Measurements from ENCODE around the gene S100A6.
A peak's percentile ranks its signal among the peaks of the same experiment; 100 is the strongest.
"Not testable (repeated sequence)": the region's sequence is repeated elsewhere in the genome, so short reads cannot be mapped to it uniquely, and the experiment has no call there.

S100A6 gene

DNA sequence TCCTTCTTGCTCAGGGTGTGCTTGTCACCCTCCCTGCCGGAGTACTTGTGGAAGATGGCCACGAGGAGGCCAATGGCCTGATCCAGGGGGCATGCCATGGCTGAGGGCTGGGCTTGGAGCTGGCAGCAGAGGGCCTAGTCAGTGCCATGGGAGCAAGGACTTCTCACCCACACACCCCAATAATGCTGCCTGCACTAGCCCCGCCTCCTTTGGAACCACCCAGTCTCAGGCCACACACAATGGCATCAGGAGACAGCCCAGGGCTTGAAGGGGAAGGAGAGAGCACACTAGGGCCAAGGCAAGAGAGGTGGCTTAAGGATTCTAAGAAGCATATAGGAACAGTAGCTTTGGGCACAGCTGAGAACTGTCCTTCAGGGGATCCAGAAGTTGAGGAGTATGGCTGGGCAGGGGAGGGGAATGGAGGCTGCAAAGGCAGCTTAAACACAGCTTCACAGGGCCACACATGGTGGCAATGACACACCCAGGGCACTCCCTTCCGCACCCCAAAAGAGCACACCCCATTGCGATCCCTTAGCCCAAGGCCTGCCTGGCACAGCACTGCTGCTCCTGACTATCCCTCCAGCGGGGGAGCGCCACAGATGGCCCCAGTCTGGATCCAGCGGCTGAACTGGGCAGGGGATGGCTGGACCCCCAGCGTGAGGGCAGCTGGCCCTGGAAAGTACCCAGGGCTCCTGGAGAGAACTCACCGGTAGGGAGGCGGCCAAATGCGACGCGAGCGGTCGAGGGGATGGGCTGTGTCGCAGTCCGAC is at the start of gene S100A6:
Gene S100A6, minus strand, starts transcription at position 750 of the 770 bp plus-strand sequence. Its CDS starts 652 bp downstream, at position 98.
- peak; percentile 42 to 55 for DNase-seq

DNA sequence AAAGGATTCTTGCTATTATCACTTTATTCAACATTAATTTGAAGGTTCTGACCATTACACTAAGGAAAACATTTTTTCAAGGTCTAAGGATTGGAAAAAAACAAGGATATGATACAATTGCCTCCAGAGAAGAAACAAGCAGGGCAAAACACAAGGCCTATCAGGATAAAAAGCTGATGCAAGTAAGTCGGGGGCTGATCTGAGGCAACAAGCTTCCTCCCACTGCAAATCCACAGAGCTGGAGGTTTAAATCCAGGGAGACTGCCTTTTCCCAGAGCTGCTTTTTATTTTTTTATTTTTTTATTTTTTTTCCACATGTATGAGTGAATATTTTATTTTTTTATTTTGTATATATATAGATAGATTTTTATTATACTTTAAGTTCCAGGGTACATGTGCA is 49.2 kb upstream of the S100A6 start:
- DNase-seq, result no peak

DNA sequence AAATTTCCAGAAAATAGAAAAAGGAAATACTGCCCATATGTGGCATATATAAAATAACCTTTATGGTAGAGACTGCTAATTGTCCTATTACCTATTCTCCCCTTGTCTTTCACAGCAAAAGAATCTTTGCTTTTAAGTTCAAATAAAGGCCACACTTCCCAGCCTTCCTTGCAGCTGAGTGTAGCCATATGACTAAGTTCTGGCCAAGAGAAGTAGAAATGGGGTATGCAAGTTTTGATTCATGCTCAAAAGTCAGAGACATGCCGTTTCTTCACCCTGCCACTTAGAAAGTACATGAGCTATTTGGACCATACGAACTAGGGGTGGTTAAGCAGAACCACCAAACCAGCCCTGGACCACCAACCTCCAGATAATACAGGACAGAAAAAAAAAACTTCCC is 48.2 kb upstream of the S100A6 start:
- DNase-seq, result no peak

DNA sequence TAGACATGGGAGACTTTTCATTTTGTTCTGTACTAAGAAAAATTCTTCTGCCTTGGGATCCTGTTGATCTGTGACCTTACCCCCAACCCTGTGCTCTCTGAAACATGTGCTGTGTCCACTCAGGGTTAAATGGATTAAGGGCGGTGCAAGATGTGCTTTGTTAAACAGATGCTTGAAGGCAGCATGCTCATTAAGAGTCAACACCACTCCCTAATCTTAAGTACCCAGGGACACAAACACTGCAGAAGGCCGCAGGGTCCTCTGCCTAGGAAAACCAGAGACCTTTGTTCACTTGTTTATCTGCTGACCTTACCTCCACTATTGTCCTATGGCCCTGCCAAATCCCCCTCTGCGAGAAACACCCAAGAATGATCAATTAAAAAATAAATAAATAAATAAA is 47.7 kb upstream of the S100A6 start:
- not testable (repeated sequence) for DNase-seq

DNA sequence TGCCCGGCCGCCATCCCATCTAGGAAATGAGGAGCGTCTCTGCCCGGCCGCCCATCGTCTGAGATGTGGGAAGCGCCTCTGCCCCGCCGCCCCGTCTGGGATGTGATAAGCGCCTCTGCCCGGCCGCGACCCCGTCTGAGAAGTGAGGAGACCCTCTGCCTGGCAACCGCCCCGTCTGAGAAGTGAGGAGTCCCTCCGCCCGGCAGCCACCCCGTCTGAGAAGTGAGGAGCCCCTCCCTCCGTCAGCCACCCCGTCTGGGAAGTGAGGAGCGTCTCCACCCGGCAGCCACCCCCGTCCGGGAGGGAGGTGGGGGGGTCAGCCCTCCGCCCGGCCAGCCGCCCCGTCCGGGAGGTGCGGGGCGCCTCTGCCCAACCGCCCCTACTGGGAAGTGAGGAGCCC is 47.0 kb upstream of the S100A6 start:
- DNase-seq, result not testable (repeated sequence)

DNA sequence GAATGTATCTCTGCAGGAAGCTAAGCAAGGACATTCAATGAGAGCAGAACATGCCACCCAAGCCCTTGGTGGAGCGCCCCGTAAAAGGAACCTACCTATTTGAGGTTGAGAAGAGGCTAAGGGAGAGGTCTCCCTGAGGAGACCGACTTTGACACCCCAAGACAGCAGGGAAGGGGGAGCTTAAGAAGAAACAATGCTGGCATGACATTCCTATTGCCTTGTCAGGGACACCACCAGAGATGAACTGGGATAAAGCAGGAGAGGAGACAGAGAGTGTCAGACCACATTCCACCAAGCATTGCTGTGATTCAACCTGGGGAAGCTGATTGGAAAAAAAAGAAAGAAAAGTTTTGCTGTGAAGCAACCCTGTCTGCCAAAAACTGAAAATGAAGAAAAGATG is 43.1 kb upstream of the S100A6 start:
- no peak for DNase-seq

DNA sequence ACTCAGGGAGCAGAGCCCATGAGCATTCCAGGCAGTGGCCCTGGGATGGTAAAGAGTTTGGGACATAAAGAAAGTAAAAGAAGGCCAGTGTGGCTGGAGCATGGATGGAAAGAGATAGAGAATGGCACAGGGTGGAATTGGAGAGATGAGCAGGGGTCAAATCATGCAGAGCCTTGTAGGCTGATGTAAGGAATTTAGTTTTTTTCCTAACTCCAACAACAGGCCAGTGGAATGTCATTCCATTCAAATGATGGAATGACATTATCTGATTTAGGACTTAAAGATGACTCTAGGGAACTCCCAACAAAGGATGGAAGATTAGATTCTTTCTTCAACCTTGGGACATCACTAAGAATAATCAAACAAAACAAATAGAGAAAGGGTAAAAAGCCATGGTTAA is 42.7 kb upstream of the S100A6 start:
- no peak for DNase-seq

DNA sequence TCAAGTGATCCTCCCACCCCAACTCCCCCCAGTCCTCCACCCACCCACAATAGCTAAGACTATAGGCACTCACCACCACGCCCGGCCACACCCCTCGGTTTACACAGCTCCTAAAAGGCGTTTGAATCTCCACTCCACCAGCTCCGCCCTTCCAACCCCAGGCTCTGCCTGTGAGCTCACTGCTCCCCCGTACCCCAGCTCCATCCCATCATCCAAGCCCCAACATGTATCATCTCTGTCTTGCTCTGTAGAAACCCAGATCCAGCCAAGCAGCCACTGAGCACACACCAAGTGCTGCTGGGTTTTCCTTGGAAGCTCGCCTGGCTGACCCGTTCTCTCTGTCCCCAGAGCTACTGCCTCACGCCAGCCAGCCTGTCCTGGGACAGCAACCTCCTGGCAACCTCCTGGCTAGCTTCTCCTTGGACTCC is 41.8 kb upstream of the S100A6 start:
- DNase-seq, result no peak

DNA sequence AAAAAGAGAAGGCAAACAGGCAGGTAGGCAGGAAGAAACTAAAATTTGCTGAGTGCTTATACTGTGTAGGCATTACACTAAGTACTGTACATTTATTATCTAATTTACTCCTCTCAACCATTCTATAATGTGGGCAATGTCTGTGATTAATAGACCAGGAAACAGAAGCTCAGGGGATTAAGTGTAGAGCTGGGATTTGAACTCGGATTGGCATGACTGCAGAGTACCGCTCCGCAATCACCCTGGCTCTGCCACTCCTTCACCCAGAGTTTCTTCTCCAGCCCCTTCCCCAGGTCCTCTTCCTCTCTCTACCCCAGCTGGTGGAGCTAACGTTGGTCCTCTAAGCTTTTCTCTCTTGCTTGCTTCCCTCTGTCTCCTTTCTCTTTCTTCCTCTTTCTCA is 41.3 kb upstream of the S100A6 start:
- no peak for DNase-seq

DNA sequence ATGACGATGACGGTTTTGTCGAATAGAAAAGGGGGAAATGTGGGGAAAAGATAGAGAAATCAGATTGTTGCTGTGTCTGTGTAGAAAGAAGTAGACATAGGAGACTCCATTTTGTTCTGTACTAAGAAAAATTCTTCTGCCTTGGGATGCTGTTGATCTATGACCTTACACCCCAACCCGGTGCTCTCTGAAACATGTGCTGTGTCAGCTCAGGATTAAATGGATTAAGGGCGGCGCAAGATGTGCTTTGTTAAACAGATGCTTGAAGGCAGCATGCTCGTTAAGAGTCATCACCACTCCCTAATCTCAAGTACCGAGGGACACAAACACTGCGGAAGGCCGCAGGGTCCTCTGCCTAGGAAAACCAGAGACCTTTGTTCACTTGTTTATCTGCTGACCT is 39.7 kb upstream of the S100A6 start:
- not testable (repeated sequence) for DNase-seq

DNA sequence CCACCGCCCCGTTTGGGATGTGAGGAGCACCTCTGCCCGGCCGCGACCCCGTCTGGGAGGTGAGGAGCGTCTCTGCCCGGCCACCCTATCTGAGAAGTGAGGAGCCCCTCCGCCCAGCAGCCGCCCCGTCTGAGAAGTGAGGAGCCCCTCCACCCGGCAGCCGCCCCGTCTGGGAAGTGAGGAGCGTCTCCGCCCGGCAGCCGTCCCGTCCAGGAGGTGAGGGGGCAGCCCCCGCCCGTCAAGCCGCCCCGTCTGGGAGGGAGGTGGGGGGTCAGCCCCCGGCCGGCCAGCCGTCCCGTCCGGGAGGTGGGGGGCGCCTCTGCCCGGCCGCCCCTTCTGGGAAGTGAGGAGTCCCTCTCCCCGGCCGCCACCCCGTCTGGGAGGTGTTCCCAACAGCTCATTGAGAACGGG is 39.3 kb upstream of the S100A6 start:
- not testable (repeated sequence) for DNase-seq

DNA sequence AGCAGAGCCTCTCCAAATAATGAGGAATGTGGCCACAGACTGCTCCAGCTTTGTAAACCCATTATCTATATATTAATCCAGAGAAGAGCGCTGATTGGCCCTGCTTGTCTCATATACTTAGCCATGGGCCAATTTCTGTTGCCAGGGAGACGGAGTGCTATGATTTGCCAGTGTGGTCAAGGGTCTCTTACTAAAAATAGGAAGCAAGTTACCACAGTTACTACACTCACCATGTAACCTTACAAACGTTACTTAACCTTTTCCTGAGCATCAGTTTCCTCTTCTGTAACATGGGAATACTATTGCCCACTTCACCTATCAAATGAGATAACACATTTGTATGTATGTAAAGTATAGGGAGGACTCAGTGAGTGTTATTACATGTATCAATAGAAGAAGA is 37.6 kb upstream of the S100A6 start:
- DNase-seq, result no peak

DNA sequence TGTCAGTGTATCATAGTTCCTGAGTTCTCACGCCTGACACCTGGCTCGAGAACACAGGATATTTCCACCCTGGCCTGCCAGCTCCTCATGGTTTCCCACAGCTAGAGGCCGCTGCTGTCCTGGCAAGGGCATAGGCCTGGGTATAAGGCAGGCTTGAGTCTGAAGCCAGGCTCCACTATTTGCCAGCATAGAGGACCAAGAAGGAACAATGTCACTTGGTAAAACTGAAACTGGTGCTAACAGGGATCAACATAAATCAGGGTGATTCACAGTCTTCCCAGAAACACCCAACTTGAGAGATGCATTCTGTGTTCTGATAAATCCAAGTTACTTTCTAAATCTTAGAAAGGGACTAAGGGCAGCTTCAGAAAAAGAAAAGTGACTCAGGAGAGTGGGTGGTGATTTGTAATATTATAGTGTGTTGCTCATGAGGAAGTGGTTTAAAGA is 36.8 kb upstream of the S100A6 start:
- DNase-seq, result peak; percentile 54 to 71

DNA sequence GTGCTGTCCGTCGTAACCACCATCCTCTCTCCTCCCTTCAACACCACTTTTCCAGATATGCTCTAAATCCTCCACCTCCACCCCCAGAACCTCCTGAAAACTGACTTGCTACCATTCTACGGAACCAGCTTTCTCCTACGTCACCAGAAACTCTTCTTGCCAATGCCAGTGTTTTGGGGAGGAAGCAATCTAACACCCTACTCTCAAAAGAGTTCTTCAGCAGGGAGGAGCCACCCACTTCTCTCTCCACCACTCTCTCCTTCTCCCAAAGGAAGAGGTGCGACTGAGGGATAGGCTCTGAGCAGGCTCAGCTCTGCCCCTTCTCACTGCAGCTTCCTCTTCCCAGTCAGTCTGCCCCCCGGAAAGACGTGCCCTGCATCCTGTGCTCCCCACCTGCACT is 35.9 kb upstream of the S100A6 start:
- no peak for DNase-seq

DNA sequence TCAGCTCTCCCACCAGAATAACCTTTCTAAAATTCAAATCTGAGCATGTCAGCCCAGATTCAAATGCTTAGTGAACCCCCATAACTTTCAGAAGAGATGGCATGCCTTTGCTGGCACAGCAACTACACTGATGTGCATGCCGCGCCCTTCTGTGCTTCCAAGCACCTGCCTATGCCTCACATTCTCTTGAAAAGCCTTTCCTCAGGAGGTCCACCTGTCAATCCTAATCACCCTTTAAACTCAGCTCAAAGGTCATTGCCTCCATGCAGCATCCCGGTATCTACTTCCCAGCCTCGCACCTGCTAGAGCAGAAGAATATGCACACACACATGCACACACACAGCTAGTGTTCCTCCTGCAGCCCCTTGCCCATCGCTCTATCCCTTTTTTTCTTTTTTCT is 35.1 kb upstream of the S100A6 start:
- DNase-seq, result no peak

DNA sequence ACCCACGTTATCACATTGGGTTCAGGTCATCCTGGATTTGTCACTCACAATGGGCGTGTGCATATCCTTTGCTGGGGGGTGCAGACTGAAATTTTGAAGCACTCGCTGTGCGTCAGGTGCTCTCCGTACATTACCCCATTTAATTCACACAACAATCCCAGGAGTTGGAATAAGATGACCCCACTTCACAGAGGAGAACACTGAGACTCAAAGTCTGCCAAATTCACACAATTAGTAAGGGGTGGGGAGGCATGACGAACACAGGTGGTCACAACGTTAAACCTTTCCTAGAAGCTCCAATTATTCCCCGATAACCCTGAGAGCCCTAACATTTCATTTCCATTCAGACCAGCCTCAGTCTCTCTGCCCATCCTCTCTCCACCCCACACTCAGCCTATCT is 33.7 kb upstream of the S100A6 start:
- DNase-seq, result no peak

DNA sequence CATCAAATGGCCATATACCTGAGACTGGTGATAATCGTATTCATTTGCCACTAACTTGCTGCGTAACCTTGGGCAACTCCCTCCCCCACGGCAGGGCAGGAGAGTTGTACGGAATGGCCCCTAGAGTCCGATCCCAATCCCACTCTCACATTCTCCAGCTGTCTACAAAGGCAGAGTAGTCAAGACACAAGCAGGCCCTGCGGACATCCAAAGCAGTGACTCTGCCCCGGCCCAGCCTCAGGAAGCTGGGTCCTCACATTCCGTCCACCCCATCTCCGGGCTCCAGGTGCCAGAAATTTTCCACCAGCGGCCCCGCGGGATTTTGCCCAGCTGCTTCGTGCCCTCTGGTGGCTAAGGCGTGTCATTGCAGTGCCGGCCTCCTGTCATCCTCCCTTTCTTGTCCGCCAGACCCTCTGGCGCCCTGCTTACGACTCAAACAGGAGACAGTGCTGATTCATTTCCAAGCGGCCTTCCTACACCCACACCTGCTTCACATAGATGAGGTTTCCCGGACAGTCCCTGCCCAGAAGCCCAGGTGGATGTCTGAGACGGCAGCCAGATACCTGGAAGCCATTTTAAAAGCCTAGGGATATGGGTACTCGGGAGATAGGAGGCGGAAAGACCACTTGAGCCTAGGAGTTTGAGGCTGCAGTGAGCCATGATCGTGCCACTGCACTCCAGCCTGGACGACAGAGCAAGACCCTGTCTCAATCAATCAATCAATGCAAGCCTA is 32.7 kb upstream of the S100A6 start:
- peak; percentile 82 to 83 for DNase-seq

DNA sequence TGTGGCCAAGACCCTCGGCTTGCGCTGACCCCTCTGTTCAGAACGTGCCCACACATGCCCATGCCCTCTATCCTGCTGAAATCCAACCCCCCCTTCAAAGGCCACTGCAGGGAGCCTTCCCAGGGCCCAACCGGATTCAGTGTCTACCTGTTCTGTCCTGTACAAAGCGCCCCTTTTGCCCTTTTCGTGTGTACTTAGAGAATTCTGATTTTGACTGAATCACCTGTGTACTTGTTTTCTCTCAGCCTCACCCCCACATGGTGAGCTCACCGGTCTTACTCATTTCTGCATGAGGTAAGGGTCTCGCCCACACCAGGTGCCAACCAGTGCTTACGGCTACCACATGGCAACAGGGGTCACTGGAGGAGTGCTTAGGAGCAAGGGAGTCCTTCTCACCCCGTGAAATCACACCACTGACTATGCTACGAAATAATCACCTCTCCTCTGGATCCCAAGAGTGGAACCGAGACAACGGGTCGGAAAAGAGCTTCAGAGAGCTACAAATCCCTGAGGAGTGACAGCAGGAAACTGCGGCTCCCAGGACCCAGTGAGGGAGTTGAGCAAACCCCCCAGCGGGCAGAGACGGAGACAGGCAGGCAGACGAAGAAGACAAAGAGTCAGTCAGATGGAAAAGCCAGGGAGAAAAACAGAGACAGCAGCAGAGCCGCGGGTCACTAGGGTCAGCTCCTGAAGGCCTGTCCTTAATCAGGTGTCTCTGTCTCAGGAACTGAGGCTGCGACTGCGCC is 32.0 kb upstream of the S100A6 start:
- no peak for DNase-seq

DNA sequence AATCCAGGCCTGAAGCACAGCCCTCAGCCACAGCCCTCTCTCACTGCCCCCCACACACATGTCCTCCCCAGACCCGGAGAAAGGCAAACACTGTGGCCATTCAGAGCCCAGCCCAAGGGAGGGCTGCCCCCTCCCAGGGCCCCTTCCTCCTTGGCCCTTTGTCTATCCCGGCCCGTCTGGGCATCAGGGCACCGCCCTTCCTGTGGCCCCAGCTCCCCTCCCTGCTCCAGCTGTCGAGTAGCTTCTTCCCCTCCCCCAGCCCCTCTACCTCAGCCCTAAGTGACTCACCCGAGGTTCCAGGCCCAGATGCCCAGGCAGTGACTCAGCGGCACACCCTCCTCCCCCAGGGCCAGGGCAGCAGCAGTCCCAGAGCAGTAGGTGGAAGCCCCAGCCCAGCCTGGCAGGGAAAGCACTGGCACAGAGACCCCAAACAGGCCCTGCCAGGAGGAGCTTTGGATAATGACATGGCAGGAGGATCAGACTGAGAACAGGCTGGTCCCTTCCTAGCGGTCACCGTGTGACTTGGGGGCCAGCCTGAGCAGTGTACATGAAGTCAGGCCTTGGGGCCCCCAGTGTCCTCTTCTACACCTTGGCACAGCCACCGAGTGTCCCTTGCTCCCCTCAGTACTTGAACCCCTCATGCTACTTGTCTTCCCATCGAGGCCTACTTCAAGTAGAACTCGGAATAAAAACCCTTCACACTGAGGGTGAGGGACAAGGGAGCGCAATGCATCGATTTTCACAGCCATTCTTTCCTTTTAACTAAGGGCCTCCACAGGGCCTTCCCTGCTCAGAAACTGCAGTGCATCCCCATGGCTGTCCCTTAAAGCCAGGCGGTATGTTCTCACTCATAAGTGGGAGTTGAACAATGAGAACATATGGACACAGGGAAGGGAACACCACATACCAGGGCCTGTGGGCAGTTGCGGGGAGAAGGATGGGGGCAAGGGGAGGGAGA is 30.9 kb upstream of the S100A6 start:
- peak; percentile 78 to 90 for DNase-seq

DNA sequence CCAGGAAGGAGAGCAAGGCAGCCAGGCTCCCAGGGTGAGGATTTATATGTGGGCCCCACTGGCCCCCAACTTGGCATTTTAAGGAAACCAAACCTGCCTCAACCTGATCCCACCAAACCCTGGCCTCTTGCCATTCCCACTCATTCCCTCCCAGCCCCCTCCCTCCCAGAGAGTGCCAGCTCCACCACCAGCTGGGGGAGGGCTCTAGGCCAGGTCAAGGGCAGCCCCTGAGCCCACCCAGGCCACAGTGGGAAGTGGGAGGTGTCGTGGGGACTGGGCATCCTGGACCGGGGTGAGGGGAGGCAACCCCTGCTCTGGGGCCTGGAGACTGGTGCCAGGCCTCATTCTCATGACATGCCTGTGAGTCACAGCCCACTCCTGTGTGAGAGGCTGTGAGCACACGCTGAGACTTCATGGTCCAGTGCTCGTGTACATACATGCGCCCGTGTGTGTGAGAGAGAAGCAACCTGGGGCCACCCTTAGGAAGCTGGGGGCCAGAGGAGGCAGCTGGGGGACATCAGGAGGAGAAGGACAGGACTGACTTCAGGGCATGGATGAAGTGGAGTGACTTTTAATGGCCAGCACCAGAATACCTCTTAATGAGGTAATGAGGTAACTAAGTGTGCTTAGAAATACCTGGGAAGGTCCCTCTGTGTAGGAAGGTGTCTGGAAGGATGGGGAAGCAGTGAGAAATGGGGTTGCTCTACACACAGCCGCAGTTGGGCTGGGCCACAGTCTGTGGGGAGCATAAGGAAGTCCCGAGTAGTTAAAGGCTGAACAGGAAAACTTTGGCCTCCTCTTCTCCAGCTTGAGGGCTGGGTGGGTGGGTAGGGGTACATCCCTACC is 30.0 kb upstream of the S100A6 start, which contains the start of gene S100A2:
Gene S100A2, minus strand, starts transcription at position 316 of the 846 bp plus-strand sequence. CDS start 1,967 bp downstream, outside the sequence.
- DNase-seq, result peak; percentile 21 to 70

DNA sequence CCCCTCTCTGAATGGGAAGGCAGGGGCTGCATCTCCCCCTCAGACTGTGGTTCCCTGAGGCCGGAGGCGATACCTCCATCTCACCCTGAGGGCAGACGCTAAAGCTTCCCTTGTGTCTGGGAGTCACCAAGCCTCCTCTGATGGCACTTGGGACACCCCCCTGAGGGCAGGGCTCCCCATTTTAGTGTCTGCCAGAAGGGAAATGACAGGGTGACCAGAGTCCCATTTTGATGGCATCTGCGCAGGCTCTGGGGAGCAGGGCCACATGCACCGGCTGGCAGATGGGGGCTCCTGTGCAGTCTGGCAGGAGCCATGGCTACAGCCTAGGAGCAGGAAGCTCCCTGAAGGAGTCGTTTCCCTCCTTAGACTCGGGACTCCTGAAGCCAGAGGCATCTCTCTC is 28.2 kb upstream of the S100A6 start:
- no peak for DNase-seq
